ENCODE results near the gene USP5.

Gene USP5

GRCh38 chr12:6851921-6852650, at the start of gene USP5:
Gene USP5, plus strand, starts transcription at chr12:6852150. Its CDS starts 30 bp downstream, at chr12:6852180.
- DNase-seq (ENCODE audit: low spot score): peak; percentile 99

- DNase-seq (ENCODE audit: low spot score): no peak
These were observed 44.8 kb upstream of the USP5 start for GRCh38 chr12:6807170-6807569.

- no peak for DNase-seq (ENCODE audit: low spot score)
These were observed 42.9 kb upstream of the USP5 start for GRCh38 chr12:6809056-6809455.

- no peak for DNase-seq (ENCODE audit: low spot score)
These were observed 41.2 kb upstream of the USP5 start for GRCh38 chr12:6810758-6811157.

GRCh38 chr12:6813363-6813762, 38.6 kb upstream of the USP5 start:
- no peak for DNase-seq (ENCODE audit: low spot score)

- DNase-seq (ENCODE audit: low spot score): no peak
These were observed 35.4 kb upstream of the USP5 start for GRCh38 chr12:6816598-6816997.

- no peak for DNase-seq (ENCODE audit: low spot score)
These were observed 34.9 kb upstream of the USP5 start for GRCh38 chr12:6817098-6817497.

- DNase-seq (ENCODE audit: low spot score): no peak
These were observed 34.2 kb upstream of the USP5 start for GRCh38 chr12:6817662-6818157.

- no peak for DNase-seq (ENCODE audit: low spot score)
These were observed 33.7 kb upstream of the USP5 start for GRCh38 chr12:6818222-6818621.

- no peak for DNase-seq (ENCODE audit: low spot score)
These were observed 33.3 kb upstream of the USP5 start for GRCh38 chr12:6818645-6819044.

- no peak for DNase-seq (ENCODE audit: low spot score)
These were observed 32.6 kb upstream of the USP5 start for GRCh38 chr12:6819106-6820030.

- DNase-seq (ENCODE audit: low spot score): no peak
These were observed 31.8 kb upstream of the USP5 start for GRCh38 chr12:6820166-6820565.

GRCh38 chr12:6821591-6822425, 30.1 kb upstream of the USP5 start, which contains the start of gene GPR162:
Gene GPR162, plus strand, starts transcription at chr12:6821821. Its CDS starts 2,078 bp downstream, at chr12:6823899.
- peak; percentile 61 for DNase-seq (ENCODE audit: low spot score)

GRCh38 chr12:6822426-6823135, 29.4 kb upstream of the USP5 start:
- DNase-seq (ENCODE audit: low spot score): no peak

- DNase-seq (ENCODE audit: low spot score): no peak
These were observed 28.5 kb upstream of the USP5 start for GRCh38 chr12:6823182-6824084.

- DNase-seq (ENCODE audit: low spot score): no peak
These were observed 27.7 kb upstream of the USP5 start for GRCh38 chr12:6824085-6824775.

- DNase-seq (ENCODE audit: low spot score): peak; percentile 29
These were observed 27.0 kb upstream of the USP5 start for GRCh38 chr12:6824901-6825381.

GRCh38 chr12:6825398-6826124, 26.4 kb upstream of the USP5 start:
- peak; percentile 94 for DNase-seq (ENCODE audit: low spot score)

Data from AG08395 (cell line).